GM12878 (cell line): Measurements from ENCODE around the gene SIGMAR1. TPM values are rescaled to one million over a fixed set of nuclear protein-coding genes. Genes with fewer than 3 reads are reported as not detected.
A peak's percentile ranks its signal among the peaks of the same experiment; 100 is the strongest.

Experiments
- ATAC-seq: fragments of 200-7000 bp; cut with Tn5 transposase; 3 replicates; pipeline ENCODE4 v1.9.1; 2020; ENCODE audit warnings: mild to moderate bottlenecking, moderate library complexity
- BruUV-seq: library from RNA; stranded (reverse); fragments of 400-500 nt; replicated peaks from 2 replicates; lab custom pipeline; 2021; lab: Mats Ljungman, UMichigan
- CTCF ChIA-PET: fragments of 300-600 bp; sonication (Branson Sonifier 250); formaldehyde crosslinking; extraction: SDS; loops from one replicate; lab custom pipeline; 2021; ENCODE audit warnings: inconsistent platforms; lab: Yijun Ruan, JAX
- POLR2A ChIA-PET: fragments of 350-600 bp; formaldehyde crosslinking; extraction: SDS; loops from one replicate; lab custom pipeline; 2021; ENCODE audit warnings: inconsistent platforms; lab: Charles Lee
- RAD21 ChIA-PET: fragments of 300-600 bp; sonication (Branson Sonifier 250); formaldehyde crosslinking; loops from one replicate; lab custom pipeline; 2023; ENCODE audit warnings: antibody characterized with exemption; ENCODE audit not compliant: unreplicated experiment; lab: Charles Lee
- SMC1A ChIA-PET: fragments of 300-600 bp; sonication (Branson Sonifier 250); formaldehyde crosslinking; loops from one replicate; lab custom pipeline; 2023; ENCODE audit not compliant: unreplicated experiment, uncharacterized antibody; lab: Charles Lee
- DNase-seq: peaks from one replicate; pipeline ENCODE4 v3.0.0-alpha.2; 2011; ENCODE audit warnings: low read depth, low spot score
- FAIRE-seq: peaks from 3 replicates; lab custom pipeline; 2011; peaks lifted over from hg19 to GRCh38; lab: Jason Lieb, UNC
- H2AFZ ChIP-seq: 2 replicates; pipeline ENCODE4 v1.6.0; 2011; ENCODE audit warnings: low read depth, low read length, control low read depth; ENCODE audit not compliant: control insufficient read depth
- H3K27ac ChIP-seq: 2 replicates; pipeline ENCODE4 v1.5.1; 2011; ENCODE audit warnings: control low read depth; ENCODE audit not compliant: control insufficient read depth, insufficient read depth
- H3K27me3 ChIP-seq, 2 experiments: replicated peaks in 1 of 2; 2 replicates each; pipeline versions ENCODE4 v1.6.0 to v1.6.1; 2011; ENCODE audit warnings: low read length in 1 of 2; ENCODE audit not compliant: control insufficient read depth in 2 of 2, insufficient read depth in 2 of 2
- H3K36me3 ChIP-seq, 2 experiments: 2 replicates each; pipeline ENCODE4 v1.5.1; 2011; ENCODE audit warnings: low read length in 1 of 2; ENCODE audit not compliant: control insufficient read depth in 2 of 2, insufficient read depth in 2 of 2
- H3K4me1 ChIP-seq: 2 replicates; pipeline ENCODE4 v1.6.1; 2011; ENCODE audit warnings: mild to moderate bottlenecking, low read length, moderate library complexity, mixed read lengths; ENCODE audit not compliant: control insufficient read depth, insufficient read depth
- H3K4me2 ChIP-seq: 2 replicates; pipeline ENCODE4 v1.6.0; 2011; ENCODE audit warnings: control low read depth; ENCODE audit not compliant: control insufficient read depth, insufficient read depth
- H3K4me3 ChIP-seq: fragments of 200-600 bp; sonication (generic); 2 replicates; pipeline ENCODE4 v1.5.1; 2016
- H3K79me2 ChIP-seq: 2 replicates; pipeline ENCODE4 v1.6.0; 2011; ENCODE audit warnings: low read length; ENCODE audit not compliant: control insufficient read depth, insufficient read depth
- H3K9ac ChIP-seq: 2 replicates; pipeline ENCODE4 v1.8.0; 2011; ENCODE audit warnings: low read length, control low read depth, mixed read lengths; ENCODE audit not compliant: control insufficient read depth, insufficient read depth
- H3K9me3 ChIP-seq: replicated peaks from 3 replicates; pipeline ENCODE4 v1.5.1; 2011; ENCODE audit warnings: mild to moderate bottlenecking, low read length; ENCODE audit not compliant: control insufficient read depth, insufficient read depth
- H4K20me1 ChIP-seq: 2 replicates; pipeline ENCODE4 v1.6.0; 2011; ENCODE audit not compliant: control insufficient read depth, insufficient read depth
- CBX5 ChIP-seq: sonication (generic); IDR thresholded peaks from 2 replicates; pipeline ENCODE4 v1.6.1; 2016; ENCODE audit warnings: low read depth, moderate library complexity, mild to moderate bottlenecking, inconsistent platforms
- CHD1 ChIP-seq: IDR thresholded peaks from 2 replicates; pipeline ENCODE4 v1.6.1; 2012; ENCODE audit warnings: low read depth, low read length, improper control_type of control experiment
- CREB1 ChIP-seq: IDR thresholded peaks from 2 replicates; pipeline ENCODE4 v1.6.1; 2012; ENCODE audit warnings: low read depth, mild to moderate bottlenecking, inconsistent platforms
- EED ChIP-seq: sonication (generic); IDR thresholded peaks from 2 replicates; pipeline ENCODE4 v1.6.1; 2016; ENCODE audit warnings: antibody characterized with exemption, low read depth
- GATAD2B ChIP-seq: fragments of 450-650 bp; conservative IDR thresholded peaks from 2 replicates; pipeline ENCODE4 v1.6.1; 2017; ENCODE audit warnings: low read depth, mild to moderate bottlenecking, moderate library complexity
- IRF5 ChIP-seq: fragments of 450-650 bp; IDR thresholded peaks from 2 replicates; pipeline ENCODE4 v1.6.1; 2017; ENCODE audit warnings: borderline replicate concordance
- MTA3 ChIP-seq: IDR thresholded peaks from 2 replicates; pipeline ENCODE4 v1.6.1; 2012; ENCODE audit warnings: low read length, inconsistent platforms, borderline replicate concordance
- MYB ChIP-seq: fragments of 150-350 bp; IDR thresholded peaks from 2 replicates; pipeline ENCODE4 v1.6.1; 2014; ENCODE audit warnings: mild to moderate bottlenecking, low read depth, low read length, borderline replicate concordance
- NFIC ChIP-seq: IDR thresholded peaks from 2 replicates; pipeline ENCODE4 v1.6.1; 2012; ENCODE audit warnings: low read depth, mild to moderate bottlenecking, inconsistent platforms, low read length, moderate library complexity
- NFYA ChIP-seq: IDR thresholded peaks from 2 replicates; pipeline ENCODE4 v1.6.1; 2011; ENCODE audit warnings: low read depth, mild to moderate bottlenecking, low read length, improper control_type of control experiment, borderline replicate concordance
- NFYB ChIP-seq: IDR thresholded peaks from 2 replicates; pipeline ENCODE4 v1.6.1; 2011; ENCODE audit warnings: low read depth, mild to moderate bottlenecking, low read length, improper control_type of control experiment, moderate library complexity; ENCODE audit not compliant: insufficient read depth
- RELA ChIP-seq: fragments of 450-650 bp; IDR thresholded peaks from 2 replicates; pipeline ENCODE4 v1.8.0; 2014; ENCODE audit warnings: borderline replicate concordance; ENCODE audit not compliant: partially characterized antibody
- SMARCA5 ChIP-seq: fragments of 450-650 bp; IDR thresholded peaks from 2 replicates; pipeline ENCODE4 v1.6.1; 2017; ENCODE audit warnings: mild to moderate bottlenecking
- SMC3 ChIP-seq: IDR thresholded peaks from 2 replicates; pipeline ENCODE4 v1.6.1; 2011; ENCODE audit warnings: low read length, improper control_type of control experiment, borderline replicate concordance
- SP1 ChIP-seq: IDR thresholded peaks from one replicate; pipeline ENCODE4 v1.6.1; 2011; ENCODE audit warnings: low read depth, low read length
- SREBF1 ChIP-seq: IDR thresholded peaks from 2 replicates; pipeline ENCODE4 v1.6.1; 2012; ENCODE audit warnings: mild to moderate bottlenecking, low read length
- STAT1 ChIP-seq: fragments of 450-650 bp; conservative IDR thresholded peaks from 2 replicates; pipeline ENCODE4 v1.6.1; 2014; ENCODE audit warnings: antibody characterized with exemption, mild to moderate bottlenecking
- TAF1 ChIP-seq: IDR thresholded peaks from 2 replicates; pipeline ENCODE4 v1.6.1; 2011; ENCODE audit warnings: mild to moderate bottlenecking, low read depth, low read length, borderline replicate concordance
- TBL1XR1 ChIP-seq: IDR thresholded peaks from 2 replicates; pipeline ENCODE4 v1.6.1; 2012; ENCODE audit warnings: low read depth, low read length, improper control_type of control experiment
- TCF12 ChIP-seq: IDR thresholded peaks from 2 replicates; pipeline ENCODE4 v1.6.1; 2011; ENCODE audit warnings: low read depth, mild to moderate bottlenecking, low read length
- WGBS: methylation state at CpG from one replicate; pipeline ENCODE4 v1.1.6; 2016; ENCODE audit warnings: low lambda C conversion rate; ENCODE audit not compliant: insufficient replicate concordance, insufficient coverage; ENCODE audit errors: missing lambda C conversion rate; 5-methylcytosine and 5-hydroxymethylcytosine counted together
- in situ Hi-C: fragments of 300-500 bp; cut with MboI; formaldehyde crosslinking; loops from 9 replicates; pipeline ENCODE4 v1.14.3; 2018; ENCODE audit warnings: mixed read lengths
- intact Hi-C: fragments of 100-400 bp; cut with micrococcal nuclease; formaldehyde crosslinking; loops from one replicate; pipeline ENCODE4 v1.14.2; 2022; ENCODE audit not compliant: unreplicated experiment
- polyA plus RNA-seq, 11 experiments: library from polyadenylated mRNA; depleted of rRNA in 4 of 11; unstranded in 6 of 11; stranded (reverse) in 5 of 11; fragments of >200 nt; fragmentation: Nextera tagmentation in 4 of 11; fragmentation: Illumina TruSeq in 1 of 11; extraction: Ambion mirVana in 4 of 11; extraction: Trizol in 1 of 11; gene quantifications; 1 replicate in 1 of 11; 2 replicates in 10 of 11; pipeline versions ENCODE4 v1.2.1 to v1.2.3, GENCODE V29; 2011 to 2016; ENCODE audit warnings: inconsistent platforms in 2 of 11, missing spikeins in 2 of 11, low read depth in 1 of 11
- total RNA-seq, 4 experiments: library from RNA; depleted of rRNA in 3 of 4; stranded (reverse); fragments of >200 nt in 3 of 4; fragmentation: Illumina TruSeq in 1 of 4; extraction: Trizol in 1 of 4; gene quantifications; 2 replicates each; pipeline versions ENCODE4 v1.2.1 to v1.2.3, GENCODE V29; 2013 to 2021
- TF ChIP-seq, protein P1 (sequence below), 3 experiments: IDR thresholded peaks in 2 of 3; conservative IDR thresholded peaks in 1 of 3; 2 replicates each; pipeline ENCODE4 v1.5.1; 2011; ENCODE audit warnings: low read depth in 3 of 3, low read length in 3 of 3, mild to moderate bottlenecking in 3 of 3, control low read depth in 2 of 3, moderate library complexity in 2 of 3, inconsistent platforms in 1 of 3, mixed read lengths in 1 of 3; ENCODE audit not compliant: control insufficient read depth in 2 of 3, insufficient read depth in 1 of 3; ENCODE audit errors: extremely low read depth in 1 of 3

The SIGMAR1 gene
- total and polyA plus RNA-seq, 10 of the 15 experiments (the other 5 are each of a cell fraction or from before 2014, with no cell fraction given) = 7.1 to 133 (median 69.5) TPM

GRCh38 chr9:34611811-34612787, 25.5 kb downstream of the SIGMAR1 start, which contains the start of gene RPP25L:
Gene RPP25L (minus strand): TSS chr9:34612097. CDS start chr9:34611296, 801 bp downstream.
- no TSS peak for BruUV-seq
- H3K36me3 ChIP-seq = peaks cover 0 to 5% of the 10 kb centered on the region in 2 experiments; a peak in 1 of 4 replicates
- H3K4me2 ChIP-seq = peak within 1 kb of the TSS; percentile 86
- WGBS = 1% methylated on average over 44 of the region's 77 CpGs
- H3K27me3 ChIP-seq = no peaks in the 10 kb centered on the region
- ATAC-seq = peak; percentile 98
- peak within 1 kb of the TSS; percentile 95 for H2AFZ ChIP-seq
- peak within 1 kb of the TSS; percentile 81 for H3K4me3 ChIP-seq
- RAD21 ChIA-PET = interaction anchor here (0.6 kb wide), 1 partner anchor 24 kb away, joined by 4 read pairs; no protein-coding TSS in a partner anchor
- in situ Hi-C loops (no loop called here), intact Hi-C loops (loop anchor here (1.0 kb wide), 1 partner anchor 22 kb away; no protein-coding TSS in a partner anchor)
- CTCF ChIA-PET = interaction anchor here (0.7 to 5.6 kb wide), 9 partner anchors 8 to 1577 kb away, joined by 3 to 118 read pairs (median 3); partner anchors contain the start of genes DCTN3, GALT and SIGMAR1
- H3K79me2 ChIP-seq = peaks cover 6% of the 10 kb centered on the region
- SMC1A ChIA-PET = interaction anchor here (0.6 to 2.4 kb wide), 4 partner anchors 8 to 504 kb away, joined by 3 to 13 read pairs (median 4); partner anchors contain the start of genes ATOSB, DCTN3 and SIGMAR1
- H4K20me1 ChIP-seq = no peaks in the 10 kb centered on the region
- FAIRE-seq = no peak
- POLR2A ChIA-PET = interaction anchor here (0.9 to 2.2 kb wide), 2 partner anchors 8 to 26 kb away, joined by 5 to 8 read pairs; partner anchors contain the start of genes DCTN3 and SIGMAR1
- peaks cover 6% of the 10 kb centered on the region; the same call in 1 of the 2 replicates for H3K4me1 ChIP-seq
- H3K9ac ChIP-seq = peak within 1 kb of the TSS; percentile 98
- peak within 1 kb of the TSS; percentile 85 for H3K27ac ChIP-seq
- H3K9me3 ChIP-seq = no peaks in the 10 kb centered on the region; the same call in 2 of the 3 replicates
- no peak for DNase-seq
- TF ChIP-seq CHD1 (0 out of 2 replicates have a peak, but pooled peaks have one; percentile 42), SMARCA5 (peak; percentile 60; the same call in 1 of the 2 replicates), SMC3 (no peak), CREB1 (no peak), NFIC (no peak), SP1 (no peak), MTA3 (no peak), STAT1 (no peak), IRF5 (no peak), CBX5 (no peak), SREBF1 (no peak), GATAD2B (0 out of 2 replicates have a peak, but pooled peaks have one; percentile 38), TAF1 (peak; percentile 87; the same call in 1 of the 2 replicates), RELA (no peak), TCF12 (no peak), EED (no peak), NFYA (no peak), MYB (no peak), TBL1XR1 (no peak), NFYB (no peak)
- TF ChIP-seq, protein P1, sequence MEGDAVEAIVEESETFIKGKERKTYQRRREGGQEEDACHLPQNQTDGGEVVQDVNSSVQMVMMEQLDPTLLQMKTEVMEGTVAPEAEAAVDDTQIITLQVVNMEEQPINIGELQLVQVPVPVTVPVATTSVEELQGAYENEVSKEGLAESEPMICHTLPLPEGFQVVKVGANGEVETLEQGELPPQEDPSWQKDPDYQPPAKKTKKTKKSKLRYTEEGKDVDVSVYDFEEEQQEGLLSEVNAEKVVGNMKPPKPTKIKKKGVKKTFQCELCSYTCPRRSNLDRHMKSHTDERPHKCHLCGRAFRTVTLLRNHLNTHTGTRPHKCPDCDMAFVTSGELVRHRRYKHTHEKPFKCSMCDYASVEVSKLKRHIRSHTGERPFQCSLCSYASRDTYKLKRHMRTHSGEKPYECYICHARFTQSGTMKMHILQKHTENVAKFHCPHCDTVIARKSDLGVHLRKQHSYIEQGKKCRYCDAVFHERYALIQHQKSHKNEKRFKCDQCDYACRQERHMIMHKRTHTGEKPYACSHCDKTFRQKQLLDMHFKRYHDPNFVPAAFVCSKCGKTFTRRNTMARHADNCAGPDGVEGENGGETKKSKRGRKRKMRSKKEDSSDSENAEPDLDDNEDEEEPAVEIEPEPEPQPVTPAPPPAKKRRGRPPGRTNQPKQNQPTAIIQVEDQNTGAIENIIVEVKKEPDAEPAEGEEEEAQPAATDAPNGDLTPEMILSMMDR (IDR thresholded peaks at IDR 0.05 in 2 of 3, conservative IDR thresholded peaks at IDR 0.05 in 1 of 3; ENCODE audit: control insufficient read depth in 2 of 3, extremely low read depth in 1 of 3, insufficient read depth in 1 of 3, low read depth in 3 of 3, low read length in 3 of 3) = no peak
